GM19438 (cell line): ENCODE data around the gene TXNDC9.
"Not testable (repeated sequence)": the region's sequence is repeated elsewhere in the genome, so short reads cannot be mapped to it uniquely, and the experiment has no call there.

Experiments
- ATAC-seq: cut with Tn5 transposase; IDR thresholded peaks from one replicate; pipeline ENCODE4 v1.9.1; 2021; ENCODE audit warnings: low read depth; ENCODE audit not compliant: unreplicated experiment

The TXNDC9 gene

GRCh38 chr2:99337113-99338028, 1.2 kb upstream of the TXNDC9 start, which contains the start of gene EIF5B:
Gene EIF5B, plus strand, starts transcription at chr2:99337389. Its CDS starts 166 bp downstream, at chr2:99337555.
- peak; percentile 51 for ATAC-seq

DNA sequence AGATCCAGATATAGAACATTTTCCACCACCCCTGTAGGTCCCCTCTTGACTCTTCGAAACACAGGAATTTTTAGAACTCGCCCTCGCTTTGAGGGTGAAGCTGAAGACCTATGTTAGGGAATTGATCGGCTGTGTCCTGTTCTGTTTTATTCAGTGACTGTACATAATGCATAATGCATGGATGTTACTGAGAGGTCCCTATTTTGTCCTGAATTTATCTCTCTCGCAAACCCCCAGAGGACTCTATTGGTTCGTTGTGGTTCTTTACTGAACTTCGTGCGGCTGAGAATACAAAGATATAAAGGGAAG, 625 bp upstream of the TXNDC9 start:
- peak; percentile 8 for ATAC-seq

DNA sequence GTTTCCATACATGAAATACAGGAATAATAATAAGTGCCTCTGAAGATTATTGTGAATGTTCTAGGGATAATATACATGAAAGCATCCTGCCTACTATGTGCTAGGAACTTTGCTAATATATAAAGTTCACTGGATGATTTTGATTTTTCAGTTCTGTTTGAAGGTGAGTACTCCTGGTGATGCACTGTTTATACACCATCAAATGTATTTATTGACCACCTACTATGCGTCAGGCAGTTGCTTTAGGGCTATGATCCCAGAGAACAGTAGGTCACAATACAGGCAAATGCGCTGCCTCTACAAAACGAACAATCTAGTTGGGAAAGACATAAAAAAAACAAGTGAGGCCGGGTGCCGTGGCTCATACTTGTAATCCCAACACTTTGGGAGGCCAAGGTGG, 10.7 kb downstream of the TXNDC9 start:
- no peak for ATAC-seq

DNA sequence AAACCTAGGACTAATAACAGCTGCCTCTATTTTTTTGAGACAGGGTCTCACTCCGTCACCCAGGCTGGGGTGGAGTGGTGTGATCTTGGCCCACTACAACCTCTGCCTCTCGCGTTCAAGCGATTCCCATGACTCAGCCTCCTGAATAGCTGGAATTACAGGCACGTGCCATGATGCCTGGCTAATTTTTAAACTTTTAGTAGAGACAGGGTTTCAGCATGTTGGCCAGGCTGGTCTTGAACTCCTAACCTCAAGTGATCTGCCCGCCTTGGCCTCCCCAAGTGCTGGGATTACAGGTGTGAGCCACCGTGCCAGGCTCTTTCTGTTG, 18.3 kb downstream of the TXNDC9 start:
- not testable (repeated sequence) for ATAC-seq

DNA sequence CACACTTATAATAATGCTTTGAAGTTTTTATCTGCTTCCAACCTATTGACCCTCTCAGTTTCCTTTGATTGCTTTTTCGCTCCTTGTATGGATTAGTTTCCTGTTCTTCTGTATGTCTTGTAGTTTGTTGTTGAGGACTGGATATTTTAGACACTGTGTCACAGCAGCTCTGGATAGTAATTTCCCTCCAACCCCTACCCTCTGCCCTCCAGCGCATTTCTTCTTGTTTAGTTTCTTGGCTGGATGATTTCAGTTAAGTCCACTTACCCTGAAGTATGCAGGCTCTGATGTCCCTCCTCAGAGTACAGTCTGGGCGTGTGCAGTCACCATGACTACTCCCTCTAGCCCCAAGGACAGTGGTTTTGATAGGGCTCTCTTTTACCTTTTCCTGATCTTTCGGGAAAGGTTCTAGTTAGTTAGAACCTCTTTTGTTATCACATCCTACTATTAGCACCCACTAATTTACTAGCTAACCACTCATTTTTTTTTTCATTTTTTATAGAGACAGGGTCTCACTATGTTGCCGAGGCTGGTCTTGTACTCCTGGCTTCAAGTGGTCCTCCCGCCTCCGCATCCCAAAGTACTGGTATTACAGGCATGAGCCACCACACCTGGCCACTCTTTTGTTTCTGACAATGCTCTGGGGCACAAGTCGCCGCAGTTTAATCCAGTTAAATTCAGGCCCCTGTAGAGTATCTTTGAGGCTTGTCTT, 18.8 kb downstream of the TXNDC9 start:
- no peak for ATAC-seq

DNA sequence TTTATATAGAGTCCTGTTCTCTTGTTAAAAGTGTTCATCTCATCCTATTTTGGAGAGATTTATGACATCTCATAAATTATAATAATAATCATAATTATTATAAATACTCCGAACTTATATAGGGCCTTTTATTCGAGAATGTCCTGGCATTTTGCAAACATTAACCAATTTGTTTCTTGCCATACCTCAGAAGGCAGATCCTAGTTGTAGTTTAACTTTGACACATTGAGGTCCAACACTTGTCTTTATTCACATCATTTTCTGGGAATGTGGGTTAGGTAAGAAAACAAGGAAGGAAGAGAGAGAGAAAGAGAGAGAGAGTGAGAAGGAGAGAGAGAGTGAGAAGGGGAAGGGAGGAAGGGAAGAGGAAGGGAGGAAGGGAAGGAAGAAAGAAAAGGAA, 35.0 kb downstream of the TXNDC9 start, which contains the start of gene LYG1:
LYG1 (minus strand) TSS at position 101 of the 400 bp plus-strand sequence. CDS start 5,527 bp downstream, outside the sequence.
- not testable (repeated sequence) for ATAC-seq

- ATAC-seq = no peak
These were observed 36.6 kb downstream of the TXNDC9 start for GRCh38 chr2:99299580-99299979.

DNA sequence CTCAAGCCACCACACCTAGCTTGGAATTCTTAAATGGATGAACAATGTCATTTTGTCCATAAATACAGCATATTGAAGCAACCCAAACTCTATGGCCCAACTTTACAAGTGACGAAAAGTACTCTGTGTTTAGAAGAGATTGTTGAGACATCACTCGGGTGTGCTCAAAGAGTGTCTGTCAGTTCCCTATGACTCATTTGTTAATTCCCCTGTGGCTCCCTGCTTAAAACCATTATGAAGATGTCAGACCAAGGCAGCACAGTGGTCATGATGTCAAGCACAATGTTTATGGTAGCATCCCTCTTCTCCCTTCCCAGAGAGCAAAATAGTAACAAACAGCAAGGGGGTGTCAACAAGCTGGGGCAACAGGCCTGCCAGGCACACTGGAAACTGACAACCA, 38.1 kb downstream of the TXNDC9 start:
- no peak for ATAC-seq

DNA sequence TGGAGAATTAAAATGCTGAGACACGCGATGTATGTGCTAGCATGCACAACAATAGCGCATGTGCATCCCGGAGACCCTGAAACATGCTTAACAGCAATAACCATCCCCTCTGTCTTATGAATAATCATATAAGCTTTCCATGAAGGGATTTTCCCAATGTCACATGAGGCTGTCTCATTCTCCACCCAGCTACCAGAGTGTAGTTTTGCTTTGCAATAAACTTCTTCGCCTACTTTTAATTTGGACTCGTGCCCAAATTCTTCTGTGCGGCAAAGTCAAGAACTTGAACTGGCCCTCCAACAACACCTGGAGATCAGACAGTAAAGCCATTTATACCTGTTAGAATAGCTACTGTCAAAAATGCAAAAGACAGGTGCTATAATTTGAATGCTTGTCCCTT, 50.6 kb downstream of the TXNDC9 start:
- ATAC-seq = no peak

DNA sequence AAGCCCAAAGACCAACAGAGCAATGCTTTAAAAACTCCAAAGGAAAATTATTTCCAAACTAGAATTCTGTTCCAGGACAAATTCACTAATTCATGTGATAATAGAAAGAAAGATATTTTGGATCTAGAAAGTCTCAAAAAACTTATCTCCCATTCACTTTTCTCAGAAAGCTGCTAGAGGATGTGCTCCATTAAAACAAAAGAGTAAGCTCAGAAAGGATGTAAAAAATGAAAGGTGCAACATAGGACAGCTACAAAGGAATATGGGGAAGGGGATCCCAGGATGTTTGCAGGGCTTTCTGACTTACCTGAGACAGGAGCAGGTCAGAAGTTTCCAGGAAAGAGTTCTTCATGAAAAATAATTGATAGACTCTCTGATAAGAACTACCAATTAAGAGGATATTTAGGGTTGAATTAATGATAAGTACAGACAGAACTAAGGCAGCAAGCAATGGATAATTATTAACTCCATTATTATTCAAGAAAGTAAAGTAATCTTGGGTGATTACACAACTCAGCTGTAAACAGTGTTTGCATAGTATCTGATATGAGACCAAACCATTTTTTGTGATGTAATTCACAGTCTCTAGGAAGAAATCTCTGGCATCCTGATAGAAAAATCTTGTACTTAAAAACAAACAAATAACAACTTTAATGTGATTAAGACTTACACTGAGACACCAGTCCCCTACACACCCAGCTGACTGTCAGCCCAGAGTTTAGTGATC, 56.0 kb downstream of the TXNDC9 start:
- no peak for ATAC-seq

- ATAC-seq = no peak
These were observed 57.3 kb downstream of the TXNDC9 start for GRCh38 chr2:99278793-99279291.

DNA sequence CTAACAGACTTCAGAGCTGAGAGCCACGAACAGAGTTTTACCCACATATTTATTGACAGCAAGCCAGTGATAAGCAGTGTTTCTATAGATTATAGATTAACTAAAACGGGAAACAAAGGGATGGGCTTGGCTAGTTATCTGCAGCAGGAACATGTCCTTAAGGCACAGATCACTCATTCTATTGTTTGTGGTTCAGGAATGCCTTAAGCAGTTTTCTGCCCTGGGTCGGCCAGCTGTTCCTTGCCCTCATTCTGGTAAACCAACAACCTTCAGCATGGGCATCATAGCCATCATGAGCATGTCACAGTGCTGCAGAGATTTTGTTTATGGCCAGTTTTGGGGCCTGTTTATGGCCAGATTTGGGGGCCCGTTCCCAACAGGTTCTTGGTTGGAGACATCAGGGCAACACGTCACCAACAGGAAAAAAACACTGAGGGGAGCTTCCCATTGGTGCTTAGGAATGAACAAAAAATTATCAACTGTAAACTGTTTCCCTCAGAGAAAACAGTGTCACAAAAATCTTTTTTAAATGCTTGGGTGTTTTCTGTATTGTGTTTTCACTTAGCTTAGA, 57.9 kb downstream of the TXNDC9 start:
- not testable (repeated sequence) for ATAC-seq

- ATAC-seq = no peak
These were observed 60.3 kb downstream of the TXNDC9 start for GRCh38 chr2:99275882-99276281.
